Caki2 (cell line): ENCODE measurements around the gene DOCK6. TPM values are rescaled to one million over a fixed set of nuclear protein-coding genes. Genes with fewer than 3 reads are reported as not detected.

Experiments used
- total RNA-seq: library from RNA; depleted of rRNA; stranded (reverse); fragments of >200 nt; shearing (Covaris generic); gene quantifications from 2 replicates; pipeline ENCODE4 v1.2.3, GENCODE V29; 2014; ENCODE audit warnings: low replicate concordance; rRNA removed

DOCK6 gene
- total RNA-seq, 1 experiment from 2014 or later: 14.1 TPM

Other genes starting within 250 kb of the DOCK6 start
- 43.3 and 54.3 TPM in 2 replicates for gene LDLR, start 173.1 kb downstream of the DOCK6 start, total RNA-seq
- gene SPC24, start 106.7 kb downstream of the DOCK6 start, total RNA-seq: 159 and 194 TPM in 2 replicates
- 49.3 and 71.1 TPM in 2 replicates for gene KANK2, start 65.0 kb downstream of the DOCK6 start, total RNA-seq
- gene ANGPTL8, start 22.9 kb downstream of the DOCK6 start, total RNA-seq: not detected in 2 replicates
- not detected in 2 replicates for gene TSPAN16, start 33.6 kb upstream of the DOCK6 start, total RNA-seq
- 19.6 and 27.4 TPM in 2 replicates for gene RAB3D, start 77.1 kb upstream of the DOCK6 start, total RNA-seq
- gene TMEM205, start 83.7 kb upstream of the DOCK6 start, total RNA-seq: 381 and 712 TPM in 2 replicates
- gene CCDC159, start 84.0 kb upstream of the DOCK6 start, total RNA-seq: 1.5 TPM in 2 replicates
- gene PLPPR2, start 92.9 kb upstream of the DOCK6 start, total RNA-seq: 2.2 and 2.6 TPM in 2 replicates
- gene SWSAP1, start 112.1 kb upstream of the DOCK6 start, total RNA-seq: 2.1 and 5.6 TPM in 2 replicates
- 14.4 and 16.6 TPM in 2 replicates for gene EPOR, start 121.8 kb upstream of the DOCK6 start, total RNA-seq
- gene RGL3, start 156.8 kb upstream of the DOCK6 start, total RNA-seq: 3.3 and 16.5 TPM in 2 replicates
- gene ODAD3, start 172.6 kb upstream of the DOCK6 start, total RNA-seq: 1.1 and 2.6 TPM in 2 replicates
- gene PRKCSH, start 173.1 kb upstream of the DOCK6 start, total RNA-seq: 119 and 167 TPM in 2 replicates
- gene ELAVL3, start 218.5 kb upstream of the DOCK6 start, total RNA-seq: not detected in 2 replicates
- 4.6 and 43.5 TPM in 2 replicates for gene ZNF653, start 243.3 kb upstream of the DOCK6 start, total RNA-seq